Measurements from ENCODE around the gene UNC5C.

- no peak for TF ChIP-seq CTCF (conservative IDR thresholded peaks at IDR 0.05; ENCODE audit: low read depth, low read length)
- no peak for TF ChIP-seq EZH2 (IDR thresholded peaks at IDR 0.05; ENCODE audit: borderline replicate concordance, low read depth, low read length, poor library complexity, severe bottlenecking)
Measured at GRCh38 chr4:95504501-95504900, 44.3 kb downstream of the UNC5C start.
